Stimulated activated naive B cell treated with anti-CD40 and anti-IgM and Interleukin-4, amounts not matched to agents 10 μg/mL and 1 μg/mL and 100 μg/mL, for 72 hours (primary cell): ENCODE data around the gene GH2.
"Not testable (repeated sequence)": the region's sequence is repeated elsewhere in the genome, so short reads cannot be mapped to it uniquely, and the experiment has no call there.

Experiments used
- ATAC-seq, 2 donors: fragments of 150-1000 bp; cut with Tn5 transposase; replicated peaks; 2 replicates each; pipeline ENCODE4 v1.10.0; 2021; ENCODE audit warnings: moderate library complexity in 1 of 2
- DNase-seq: peaks from one replicate; pipeline ENCODE4 v3.0.0; 2021
- H3K27ac Mint-ChIP-seq: one replicate; pipeline ENCODE4 v1.8.0; 2022; ENCODE audit warnings: mild to moderate bottlenecking, mixed read lengths
- H3K27me3 Mint-ChIP-seq, 2 donors: one replicate each; pipeline ENCODE4 v1.8.0; 2022; ENCODE audit warnings: mixed read lengths in 2 of 2
- H3K36me3 Mint-ChIP-seq, 2 donors: one replicate each; pipeline ENCODE4 v1.8.0; 2022; ENCODE audit warnings: mixed read lengths in 2 of 2, mild to moderate bottlenecking in 1 of 2
- H3K4me1 Mint-ChIP-seq, 2 donors: one replicate each; pipeline ENCODE4 v1.8.0; 2022; ENCODE audit warnings: mixed read lengths in 2 of 2, mild to moderate bottlenecking in 1 of 2
- H3K4me3 Mint-ChIP-seq, 2 donors: one replicate each; pipeline ENCODE4 v1.8.0; 2022; ENCODE audit warnings: mild to moderate bottlenecking in 2 of 2, mixed read lengths in 2 of 2, moderate library complexity in 1 of 2
- H3K9me3 Mint-ChIP-seq, 2 donors: one replicate each; pipeline ENCODE4 v1.8.0; 2022; ENCODE audit warnings: mixed read lengths in 2 of 2, mild to moderate bottlenecking in 1 of 2

GH2 gene

DNA sequence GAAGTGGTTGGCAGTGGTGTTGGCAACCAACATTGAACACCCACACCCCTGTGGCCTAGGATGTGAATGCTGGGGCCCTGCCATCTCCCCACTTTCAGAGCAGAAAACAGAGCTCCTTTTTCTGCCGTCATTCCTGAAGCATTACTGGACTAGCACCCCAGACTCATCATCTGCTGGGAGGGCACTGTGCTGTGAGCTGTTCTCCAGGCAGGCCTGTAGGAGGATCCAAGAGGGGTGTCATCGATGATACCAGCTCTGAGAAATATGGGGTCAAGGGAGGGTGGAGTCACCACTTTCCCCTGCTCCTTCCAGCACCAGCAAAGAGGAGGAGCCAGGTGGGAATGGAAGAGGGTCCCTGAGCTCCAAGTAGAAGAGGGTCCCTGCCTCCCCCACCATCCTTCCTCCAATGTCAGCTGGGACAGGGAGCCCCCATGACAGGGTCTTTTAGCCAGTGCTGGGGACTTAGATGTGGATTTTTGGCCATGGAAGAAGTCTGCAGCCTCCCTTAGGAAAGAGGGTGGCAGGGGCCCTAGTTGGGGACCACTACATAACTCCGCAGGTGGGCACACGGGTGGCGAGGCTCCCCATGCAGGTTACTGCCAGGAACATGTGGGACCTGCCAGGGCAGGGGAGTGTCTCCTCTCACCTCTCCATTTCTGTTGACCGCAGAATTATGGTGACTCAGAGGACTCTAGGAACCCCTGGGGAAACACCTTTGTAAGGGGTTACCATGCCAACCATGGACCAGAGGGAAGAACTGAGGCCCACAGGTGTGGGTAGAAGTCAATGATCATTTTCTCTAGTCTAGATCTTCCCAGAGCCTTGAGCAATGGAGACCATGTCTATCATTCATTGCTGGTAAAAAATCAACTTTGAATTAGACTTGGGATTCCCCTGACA, 17.4 kb upstream of the GH2 start:
- H3K9me3 Mint-ChIP-seq, H3K4me3 Mint-ChIP-seq, H3K27ac Mint-ChIP-seq, H3K36me3 Mint-ChIP-seq: not testable (repeated sequence)
- Mint-ChIP-seq H3K27me3 (peaks cover 0 to 13% of the 10 kb centered on the region in 2 donors), H3K4me1 (peaks cover 8 to 19% of the 10 kb centered on the region in 2 donors)
- DNase-seq (peak; percentile 30), ATAC-seq (peak; percentile 54 to 76)

DNA sequence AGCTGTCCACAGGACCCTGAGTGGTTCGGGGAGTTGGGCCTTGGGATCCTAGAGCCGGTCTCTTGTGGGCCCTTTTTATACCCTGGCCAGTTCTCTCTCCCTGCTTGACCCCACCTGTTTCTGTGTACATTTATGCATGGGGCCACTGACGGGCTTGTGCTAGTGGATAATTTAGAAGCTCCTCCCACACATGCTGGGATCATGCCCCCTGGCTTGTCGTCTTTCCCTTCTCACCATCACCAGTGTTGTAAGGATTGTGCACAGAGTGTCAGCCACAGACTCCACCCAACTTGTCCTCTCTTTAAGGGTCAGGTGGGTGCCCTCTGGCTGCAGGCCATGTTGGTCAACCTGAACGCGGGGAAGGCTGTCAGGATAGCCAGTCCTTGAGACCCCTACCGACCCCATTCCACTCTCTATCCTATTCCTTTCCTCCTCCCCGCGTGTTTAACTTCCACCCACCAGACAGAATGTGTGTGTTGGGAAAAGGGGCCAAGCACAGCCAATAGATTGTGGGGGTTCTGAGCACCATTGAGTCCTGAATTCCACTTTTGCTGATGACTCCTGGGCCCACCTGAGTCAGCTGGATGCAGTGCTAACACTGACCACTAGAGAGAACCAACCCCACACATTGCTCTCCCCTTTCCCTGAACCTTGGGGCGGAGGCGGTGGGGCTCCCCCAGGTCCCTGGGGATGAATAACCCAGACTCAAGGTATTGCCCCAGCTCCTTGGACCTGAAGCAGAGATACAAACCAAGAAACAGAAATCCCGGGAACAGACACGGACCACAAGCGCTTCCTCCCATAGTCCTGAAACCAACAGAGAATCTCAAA, 15.0 kb upstream of the GH2 start, which contains the start of gene CSH1:
Gene CSH1, minus strand, starts transcription at position 51 of the 831 bp plus-strand sequence. CDS start 63 bp downstream, outside the sequence.
- peaks cover 5 to 14% of the 10 kb centered on the region in 2 donors for H3K4me1 Mint-ChIP-seq
- H3K36me3 Mint-ChIP-seq, H3K9me3 Mint-ChIP-seq, H3K27ac Mint-ChIP-seq, DNase-seq, H3K4me3 Mint-ChIP-seq: not testable (repeated sequence)
- peak; percentile 67 to 77 for ATAC-seq
- peaks cover 0 to 10% of the 10 kb centered on the region in 2 donors for H3K27me3 Mint-ChIP-seq

DNA sequence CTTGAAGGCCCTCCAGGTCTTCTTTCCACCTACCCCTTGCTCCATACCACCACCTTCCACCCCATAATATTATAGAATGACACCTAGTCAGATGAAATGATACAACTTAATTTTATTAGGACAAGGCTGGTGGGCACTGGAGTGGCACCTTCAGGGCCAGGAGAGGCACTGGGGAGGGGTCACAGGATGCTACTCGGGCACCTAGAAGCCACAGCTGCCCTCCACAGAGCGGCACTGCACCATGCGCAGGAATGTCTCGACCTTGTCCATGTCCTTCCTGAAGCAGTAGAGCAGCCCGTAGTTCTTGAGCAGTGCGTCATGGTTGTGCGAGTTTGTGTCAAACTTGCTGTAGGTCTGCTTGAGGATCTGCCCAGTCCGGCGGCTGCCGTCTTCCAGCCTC, 13.1 kb upstream of the GH2 start:
- peaks cover 5 to 14% of the 10 kb centered on the region in 2 donors for H3K4me1 Mint-ChIP-seq
- not testable (repeated sequence) for H3K27me3 Mint-ChIP-seq, DNase-seq, H3K36me3 Mint-ChIP-seq, H3K27ac Mint-ChIP-seq, ATAC-seq, H3K4me3 Mint-ChIP-seq, H3K9me3 Mint-ChIP-seq

DNA sequence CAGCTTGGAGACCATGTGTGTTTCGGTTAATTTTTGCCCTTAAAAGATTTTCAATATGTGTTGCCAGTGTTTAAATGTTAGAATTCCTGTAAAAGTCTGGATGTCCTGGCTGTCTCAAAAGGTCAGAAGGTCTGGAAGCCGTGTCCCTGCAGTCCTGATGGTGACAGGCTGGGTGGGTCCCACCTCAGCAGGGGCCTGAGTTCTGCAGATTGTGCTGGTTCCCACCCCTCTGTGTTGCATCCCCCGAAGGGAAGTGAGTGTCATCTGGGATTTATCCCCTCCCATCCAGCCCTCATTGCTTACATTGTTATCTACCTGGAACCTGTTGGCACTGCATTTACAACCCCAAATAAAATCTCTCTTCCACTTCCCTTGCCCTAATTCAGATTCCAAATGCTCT, 12.3 kb upstream of the GH2 start:
- not testable (repeated sequence) for H3K27ac Mint-ChIP-seq, DNase-seq, H3K36me3 Mint-ChIP-seq, ATAC-seq, H3K9me3 Mint-ChIP-seq, H3K4me3 Mint-ChIP-seq, H3K27me3 Mint-ChIP-seq
- peaks cover 6 to 11% of the 10 kb centered on the region in 2 donors for H3K4me1 Mint-ChIP-seq

DNA sequence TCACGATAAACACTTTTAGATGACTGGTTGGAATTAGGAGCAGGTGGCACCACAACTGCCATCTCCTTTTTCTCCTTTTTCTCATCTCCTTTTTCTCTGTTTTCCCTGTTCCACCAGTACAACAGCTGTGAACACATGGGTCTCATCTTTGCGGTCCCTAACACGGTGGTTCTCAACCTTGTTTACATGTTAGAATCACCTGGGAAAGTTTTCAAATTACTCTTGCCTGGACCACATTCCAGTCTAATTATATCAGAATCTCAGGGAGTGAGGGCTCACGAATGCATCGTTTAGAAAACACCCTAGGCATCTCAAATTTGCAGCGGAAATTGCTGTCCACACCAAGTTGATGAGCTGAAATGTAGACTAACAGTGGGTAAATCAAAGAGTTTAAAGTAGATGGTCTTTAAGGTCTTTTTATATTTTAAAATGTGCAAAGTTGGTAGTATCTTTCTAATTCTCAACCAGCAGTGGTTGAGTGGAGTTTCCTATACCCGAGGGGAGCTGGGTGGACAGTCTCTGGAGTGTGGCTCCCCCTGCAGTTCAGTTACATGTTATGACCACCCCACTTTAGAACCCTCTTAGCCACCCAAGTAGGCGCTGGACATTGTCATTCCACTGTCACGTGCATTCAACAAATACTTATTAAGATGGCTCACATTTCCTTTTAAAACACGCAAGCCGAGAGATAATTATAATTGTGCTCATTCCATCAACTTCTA, 10.7 kb upstream of the GH2 start:
- H3K36me3 Mint-ChIP-seq, H3K27ac Mint-ChIP-seq, H3K27me3 Mint-ChIP-seq, H3K4me3 Mint-ChIP-seq, H3K9me3 Mint-ChIP-seq, DNase-seq: not testable (repeated sequence)
- peak in 1 of 2 donors; percentile 39 for ATAC-seq
- H3K4me1 Mint-ChIP-seq: peaks cover 8 to 18% of the 10 kb centered on the region in 2 donors

DNA sequence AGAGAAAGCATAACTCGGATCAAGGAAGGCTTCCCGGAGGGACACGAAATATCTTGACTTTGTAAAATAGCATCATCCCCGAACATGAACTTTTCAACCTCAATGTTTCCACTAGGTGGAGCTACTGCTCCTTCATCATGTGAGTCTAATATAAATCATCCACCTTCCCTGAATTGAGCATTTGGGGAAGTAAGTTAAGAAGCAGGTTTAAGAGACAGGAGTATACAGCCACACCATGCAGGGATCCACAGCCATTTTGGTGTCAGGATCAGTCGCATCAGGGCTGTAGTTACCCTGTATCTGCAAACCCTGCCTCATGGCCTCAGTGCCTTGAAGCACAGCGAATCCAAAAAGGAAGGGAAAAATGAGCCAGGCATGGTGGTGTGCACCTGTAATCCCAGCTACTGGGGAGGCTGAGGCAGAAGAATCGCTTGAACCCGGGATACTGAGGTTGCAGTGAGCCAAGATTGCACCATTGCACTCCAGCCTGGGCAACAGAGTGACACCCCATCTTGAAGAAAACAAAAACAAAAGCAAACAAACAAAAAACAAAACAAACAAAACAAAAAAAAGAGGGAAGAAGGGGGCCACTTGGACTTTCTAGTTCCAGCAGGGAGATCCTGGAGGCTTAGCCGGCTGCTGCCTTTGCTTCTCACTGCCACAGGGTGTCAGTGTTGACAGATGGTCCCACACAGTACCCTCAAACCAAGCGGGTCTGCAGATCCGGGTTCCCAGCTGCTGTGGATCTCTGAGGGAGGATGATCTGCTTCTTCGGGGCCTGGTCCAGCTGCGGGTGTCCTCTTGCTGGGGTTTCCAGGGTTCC, 7.5 kb upstream of the GH2 start:
- not testable (repeated sequence) for DNase-seq, H3K9me3 Mint-ChIP-seq, H3K4me3 Mint-ChIP-seq, H3K36me3 Mint-ChIP-seq, H3K27me3 Mint-ChIP-seq
- peak; percentile 86 to 87 for ATAC-seq
- H3K4me1 Mint-ChIP-seq: peaks cover 9 to 21% of the 10 kb centered on the region in 2 donors
- peak overlapping the region; percentile 22 for H3K27ac Mint-ChIP-seq

DNA sequence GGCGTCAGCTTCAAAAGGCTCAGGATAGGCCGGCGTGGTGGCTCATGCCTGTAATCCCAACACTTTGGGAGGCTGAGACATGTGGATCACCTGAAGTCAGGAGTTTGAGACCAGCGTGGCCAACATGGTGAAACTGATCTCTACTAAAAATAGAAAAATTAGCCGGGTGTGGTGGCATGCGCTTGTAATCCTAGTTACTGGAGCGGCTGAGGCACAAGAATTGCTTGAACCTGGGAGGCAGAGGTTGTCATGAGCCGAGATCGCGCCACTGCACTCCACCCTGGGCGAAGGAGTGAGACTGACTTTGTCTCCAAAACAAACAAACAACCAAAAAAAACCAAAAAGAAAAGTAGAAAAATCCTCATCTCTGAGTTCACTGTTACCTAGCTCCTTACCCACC, 3.4 kb upstream of the GH2 start:
- not testable (repeated sequence) for DNase-seq, H3K36me3 Mint-ChIP-seq, ATAC-seq, H3K4me3 Mint-ChIP-seq, H3K9me3 Mint-ChIP-seq, H3K27ac Mint-ChIP-seq
- peaks cover 5 to 12% of the 10 kb centered on the region in 2 donors for H3K27me3 Mint-ChIP-seq
- peaks cover 13 to 30% of the 10 kb centered on the region in 2 donors for H3K4me1 Mint-ChIP-seq

DNA sequence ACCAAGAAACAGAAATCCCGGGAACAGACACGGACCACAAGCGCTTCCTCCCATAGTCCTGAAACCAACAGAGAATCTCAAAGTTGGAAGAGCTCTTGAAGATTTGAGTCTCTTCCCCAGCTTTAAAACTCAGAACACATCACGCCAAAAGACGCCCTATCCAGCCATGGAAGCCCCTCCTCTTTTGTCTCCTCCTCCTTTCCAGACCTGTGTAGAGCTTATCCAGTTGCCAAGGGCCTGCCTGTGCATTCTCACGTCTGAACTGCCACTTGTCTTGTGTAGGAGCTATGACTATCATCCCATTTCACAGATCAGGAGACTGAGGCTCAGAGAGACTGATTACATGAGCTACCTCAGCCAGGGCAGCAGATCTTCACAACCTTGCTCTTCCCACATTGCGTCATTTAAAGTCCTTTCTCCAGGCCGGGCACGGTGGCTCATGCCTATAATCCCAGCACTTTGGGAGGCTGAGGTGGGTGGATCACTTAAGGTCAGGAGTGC, 932 bp upstream of the GH2 start:
- H3K36me3 Mint-ChIP-seq, DNase-seq, H3K27ac Mint-ChIP-seq, H3K9me3 Mint-ChIP-seq, ATAC-seq, H3K4me3 Mint-ChIP-seq: not testable (repeated sequence)
- Mint-ChIP-seq H3K27me3 (peaks cover 5 to 12% of the 10 kb centered on the region in 2 donors), H3K4me1 (peaks cover 11 to 25% of the 10 kb centered on the region in 2 donors)

DNA sequence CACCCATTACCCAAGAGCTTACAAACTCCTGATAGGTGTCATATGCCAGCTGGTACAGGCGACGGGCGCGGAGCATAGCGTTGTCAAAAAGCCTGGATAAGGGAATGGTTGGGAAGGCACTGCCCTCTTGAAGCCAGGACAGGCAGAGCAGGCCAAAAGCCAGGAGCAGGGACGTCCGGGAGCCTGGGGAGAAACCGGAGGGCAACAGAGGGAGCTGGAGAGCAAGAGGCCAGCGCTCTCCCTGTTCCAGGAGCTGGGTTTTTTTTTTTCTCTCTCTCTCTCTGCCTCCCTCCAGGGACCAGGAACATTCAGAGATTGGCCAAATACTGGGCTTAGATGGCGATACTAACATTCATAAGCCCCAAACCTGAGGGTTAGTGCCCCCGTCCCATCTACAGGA, 407 bp downstream of the GH2 start:
- not testable (repeated sequence) for H3K9me3 Mint-ChIP-seq, H3K36me3 Mint-ChIP-seq, H3K27ac Mint-ChIP-seq, ATAC-seq, DNase-seq, H3K4me3 Mint-ChIP-seq
- peaks cover 5 to 12% of the 10 kb centered on the region in 2 donors for H3K27me3 Mint-ChIP-seq
- peaks cover 11 to 25% of the 10 kb centered on the region in 2 donors for H3K4me1 Mint-ChIP-seq

DNA sequence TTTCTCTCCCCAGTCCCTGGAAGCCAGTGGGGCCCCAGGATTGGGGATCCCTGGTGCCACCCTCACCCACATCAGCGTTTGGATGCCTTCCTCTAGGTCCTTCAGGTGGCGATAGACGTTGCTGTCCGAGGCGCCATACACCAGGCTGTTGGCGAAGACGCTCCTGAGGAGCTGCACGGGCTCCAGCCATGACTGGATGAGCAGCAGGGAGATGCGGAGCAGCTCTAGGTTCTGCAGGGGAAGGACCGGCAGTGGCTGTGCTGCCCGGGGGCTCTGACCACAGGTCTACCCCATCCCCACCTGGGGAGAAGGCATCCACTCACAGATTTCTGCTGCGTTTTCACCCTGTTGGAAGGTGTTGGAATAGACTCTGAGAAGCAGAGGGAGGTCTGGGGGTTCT, 1.0 kb downstream of the GH2 start:
- ATAC-seq: no peak
- Mint-ChIP-seq H3K4me3 (no peak overlapping the region), H3K4me1 (peaks cover 11 to 25% of the 10 kb centered on the region in 2 donors), H3K27me3 (peaks cover 5 to 13% of the 10 kb centered on the region in 2 donors), H3K36me3 (peaks cover 0 to 2% of the 10 kb centered on the region in 2 donors), H3K9me3 (no peaks in the 10 kb centered on the region), H3K27ac (no peak overlapping the region)
- no peak for DNase-seq

DNA sequence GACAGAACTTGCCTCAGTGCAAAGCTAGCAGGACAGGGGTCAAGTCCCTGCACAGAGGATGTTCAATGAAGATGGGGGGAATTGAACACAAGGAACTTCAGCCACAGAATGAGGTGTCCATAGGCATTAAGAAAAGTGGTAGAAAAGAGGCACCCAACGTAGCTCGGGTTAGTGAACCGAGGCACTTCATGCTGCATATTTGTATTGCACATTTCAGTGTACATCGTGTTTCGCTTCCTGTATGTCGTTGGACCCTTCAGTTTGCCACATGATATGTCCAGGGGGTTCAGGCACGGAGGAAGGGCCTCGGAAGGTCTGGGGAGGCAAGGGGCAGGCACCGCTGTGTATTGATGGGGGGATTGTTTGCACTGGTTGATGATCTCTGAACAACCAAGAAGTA, 3.3 kb downstream of the GH2 start:
- not testable (repeated sequence) for H3K9me3 Mint-ChIP-seq, H3K27ac Mint-ChIP-seq, DNase-seq, H3K4me3 Mint-ChIP-seq, H3K36me3 Mint-ChIP-seq
- peaks cover 13% of the 10 kb centered on the region in 2 donors for H3K27me3 Mint-ChIP-seq
- peak in 1 of 2 donors; percentile 27 for ATAC-seq
- H3K4me1 Mint-ChIP-seq: peaks cover 11% of the 10 kb centered on the region in 2 donors

DNA sequence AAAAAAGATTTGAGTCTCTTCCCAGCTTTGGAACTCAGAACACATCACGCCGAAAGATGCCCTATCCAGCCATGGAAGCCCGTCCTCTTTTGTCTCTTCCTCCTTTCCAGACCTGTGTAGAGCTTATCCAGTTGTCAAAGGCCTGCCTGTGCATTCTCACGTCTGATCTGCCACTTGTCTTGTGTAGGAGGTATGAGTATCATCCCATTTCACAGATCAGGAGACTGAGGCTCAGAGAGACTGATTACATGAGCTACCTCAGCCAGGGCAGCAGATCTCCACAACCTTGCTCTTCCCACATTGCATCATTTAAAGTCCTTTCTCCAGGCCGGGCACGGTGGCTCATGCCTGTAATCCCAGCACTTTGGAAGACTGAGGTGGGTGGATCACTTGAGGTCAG, 7.1 kb downstream of the GH2 start:
- ATAC-seq, H3K36me3 Mint-ChIP-seq, H3K9me3 Mint-ChIP-seq, H3K4me3 Mint-ChIP-seq, H3K27ac Mint-ChIP-seq, H3K4me1 Mint-ChIP-seq, H3K27me3 Mint-ChIP-seq, DNase-seq: not testable (repeated sequence)

DNA sequence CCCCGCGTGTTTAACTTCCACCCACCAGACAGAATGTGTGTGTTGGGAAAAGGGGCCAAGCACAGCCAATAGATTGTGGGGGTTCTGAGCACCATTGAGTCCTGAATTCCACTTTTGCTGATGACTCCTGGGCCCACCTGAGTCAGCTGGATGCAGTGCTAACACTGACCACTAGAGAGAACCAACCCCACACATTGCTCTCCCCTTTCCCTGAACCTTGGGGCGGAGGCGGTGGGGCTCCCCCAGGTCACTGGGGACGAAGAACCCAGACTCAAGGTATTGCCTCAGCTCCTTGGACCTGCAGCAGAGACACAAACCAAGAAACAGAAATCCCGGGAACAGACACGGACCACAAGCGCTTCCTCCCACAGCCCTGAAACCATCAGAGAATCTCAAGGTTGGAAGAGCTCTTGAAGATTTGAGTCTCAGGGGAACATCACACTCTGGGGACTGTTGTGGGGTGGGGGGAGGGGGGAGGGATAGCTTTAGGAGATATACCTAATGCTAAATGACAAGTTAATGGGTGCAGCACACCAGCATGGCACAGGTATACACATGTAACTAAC, 7.6 kb downstream of the GH2 start:
- not testable (repeated sequence) for H3K9me3 Mint-ChIP-seq, H3K4me3 Mint-ChIP-seq, DNase-seq, H3K27me3 Mint-ChIP-seq, H3K4me1 Mint-ChIP-seq, H3K27ac Mint-ChIP-seq, H3K36me3 Mint-ChIP-seq
- ATAC-seq: peak; percentile 52 to 75
